Chondrocyte (in vitro differentiated cells): ENCODE data around the gene ATP1A3. TPM values are rescaled to one million over a fixed set of nuclear protein-coding genes. Genes with fewer than 3 reads are reported as not detected.
"Not testable (repeated sequence)": the region's sequence is repeated elsewhere in the genome, so short reads cannot be mapped to it uniquely, and the experiment has no call there.

ENCODE experiments used
- DNase-seq: peaks from one replicate; pipeline ENCODE4 v3.0.0; 2021; ENCODE audit warnings: mixed read lengths, low spot score
- H3K27ac Mint-ChIP-seq: one replicate; pipeline ENCODE4 v1.8.0; 2021; ENCODE audit warnings: mild to moderate bottlenecking, moderate library complexity, mixed read lengths; ENCODE audit not compliant: unreplicated experiment
- H3K27me3 Mint-ChIP-seq: 2 replicates; pipeline ENCODE4 v1.8.0; 2021; ENCODE audit warnings: low read depth, mixed read lengths
- H3K36me3 Mint-ChIP-seq: 2 replicates; pipeline ENCODE4 v1.8.0; 2021; ENCODE audit warnings: low read depth, mixed read lengths
- H3K4me1 Mint-ChIP-seq: 2 replicates; pipeline ENCODE4 v1.8.0; 2021; ENCODE audit warnings: low read depth, mild to moderate bottlenecking, mixed read lengths
- H3K4me3 Mint-ChIP-seq: one replicate; pipeline ENCODE4 v1.8.0; 2021; ENCODE audit warnings: mild to moderate bottlenecking, moderate library complexity, mixed read lengths; ENCODE audit not compliant: unreplicated experiment
- H3K9me3 Mint-ChIP-seq: 2 replicates; pipeline ENCODE4 v1.8.0; 2021; ENCODE audit warnings: low read depth, mixed read lengths
- total RNA-seq: library from RNA; stranded (reverse); gene quantifications from 3 replicates; pipeline ENCODE4 v1.2.1, GENCODE V29; 2021
- TF ChIP-seq, protein P1 (sequence below): fragments of 200-600 bp; sonication (generic); IDR thresholded peaks from 2 replicates; pipeline ENCODE4 v1.5.0; 2021; ENCODE audit warnings: antibody characterized with exemption, mild to moderate bottlenecking, moderate library complexity

ATP1A3 gene
- total RNA-seq, 1 donor from 2014 or later = 0.85 TPM

DNA sequence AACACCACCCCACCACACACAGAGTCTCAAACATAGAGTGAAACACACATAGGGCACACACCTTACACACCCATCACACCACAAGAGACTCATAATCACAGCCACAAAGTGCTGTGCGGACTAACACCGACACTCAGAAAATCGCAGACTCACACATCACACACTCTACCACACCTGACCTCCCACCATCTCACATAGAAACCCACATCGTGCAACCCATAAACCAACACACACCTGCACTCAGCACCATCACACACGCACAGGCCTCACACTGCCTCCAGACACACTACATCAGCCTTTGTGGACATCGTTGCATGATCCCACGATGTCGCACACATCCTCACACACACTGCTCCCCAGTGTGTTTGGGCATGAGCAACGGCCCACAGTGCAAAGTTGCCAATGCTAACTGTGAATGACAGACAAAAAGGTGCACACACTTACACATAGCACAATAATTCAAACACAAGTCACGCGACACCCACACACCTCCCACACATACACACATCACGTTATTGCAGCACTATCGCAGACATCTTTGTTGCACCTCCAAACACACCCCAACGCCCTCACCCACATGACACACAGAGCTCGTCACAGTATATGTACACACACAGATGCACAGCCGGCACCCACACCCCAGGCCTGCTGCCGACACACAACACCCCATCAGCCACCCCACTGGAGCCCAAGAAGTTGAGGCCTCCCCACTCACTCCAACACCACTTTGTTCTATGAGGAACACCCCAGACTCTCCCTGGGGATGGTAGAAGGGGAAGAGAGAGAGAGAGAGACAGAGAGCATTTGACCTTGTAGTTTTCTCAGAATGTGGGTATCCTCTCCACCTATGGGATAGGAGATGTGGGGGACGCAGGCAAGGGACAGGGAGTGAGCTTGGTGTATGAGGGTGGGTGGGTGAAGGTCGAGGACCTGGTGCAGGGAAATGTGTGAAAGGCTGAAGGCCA lies 1.2 kb upstream of the ATP1A3 start:
- Mint-ChIP-seq H3K27me3 (peaks cover 57% of the 10 kb centered on the region), H3K36me3 (no peaks in the 10 kb centered on the region), H3K4me3 (no peak overlapping the region), H3K9me3 (no peaks in the 10 kb centered on the region), H3K4me1 (peaks cover 12% of the 10 kb centered on the region), H3K27ac (no peak overlapping the region)
- TF ChIP-seq, protein P1, sequence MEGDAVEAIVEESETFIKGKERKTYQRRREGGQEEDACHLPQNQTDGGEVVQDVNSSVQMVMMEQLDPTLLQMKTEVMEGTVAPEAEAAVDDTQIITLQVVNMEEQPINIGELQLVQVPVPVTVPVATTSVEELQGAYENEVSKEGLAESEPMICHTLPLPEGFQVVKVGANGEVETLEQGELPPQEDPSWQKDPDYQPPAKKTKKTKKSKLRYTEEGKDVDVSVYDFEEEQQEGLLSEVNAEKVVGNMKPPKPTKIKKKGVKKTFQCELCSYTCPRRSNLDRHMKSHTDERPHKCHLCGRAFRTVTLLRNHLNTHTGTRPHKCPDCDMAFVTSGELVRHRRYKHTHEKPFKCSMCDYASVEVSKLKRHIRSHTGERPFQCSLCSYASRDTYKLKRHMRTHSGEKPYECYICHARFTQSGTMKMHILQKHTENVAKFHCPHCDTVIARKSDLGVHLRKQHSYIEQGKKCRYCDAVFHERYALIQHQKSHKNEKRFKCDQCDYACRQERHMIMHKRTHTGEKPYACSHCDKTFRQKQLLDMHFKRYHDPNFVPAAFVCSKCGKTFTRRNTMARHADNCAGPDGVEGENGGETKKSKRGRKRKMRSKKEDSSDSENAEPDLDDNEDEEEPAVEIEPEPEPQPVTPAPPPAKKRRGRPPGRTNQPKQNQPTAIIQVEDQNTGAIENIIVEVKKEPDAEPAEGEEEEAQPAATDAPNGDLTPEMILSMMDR = no peak
- DNase-seq = no peak

DNA sequence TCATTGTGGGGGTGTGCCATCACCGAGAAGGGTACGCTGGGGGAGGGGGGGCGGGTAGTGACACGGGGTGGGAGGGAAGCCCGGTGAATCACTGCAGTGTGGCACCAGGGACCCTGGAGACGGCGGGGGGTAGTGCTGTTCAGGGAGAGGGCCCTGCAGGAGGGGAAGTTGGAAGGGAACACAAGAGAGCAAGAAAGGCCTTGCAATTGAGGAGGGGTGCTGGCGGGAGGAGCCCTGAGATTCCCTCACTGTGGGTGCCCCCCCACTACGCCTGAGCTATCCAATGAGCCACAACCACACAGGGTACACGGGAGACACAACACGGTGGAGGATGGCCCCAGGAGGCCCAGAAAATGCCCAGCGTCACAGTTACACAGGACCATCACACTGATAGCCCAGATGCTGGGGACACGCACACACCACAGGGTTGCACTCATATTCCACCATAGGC lies 516 bp upstream of the ATP1A3 start:
- Mint-ChIP-seq H3K4me3 (no peak overlapping the region), H3K36me3 (no peaks in the 10 kb centered on the region), H3K4me1 (peaks cover 11% of the 10 kb centered on the region), H3K27me3 (peaks cover 49% of the 10 kb centered on the region), H3K27ac (no peak overlapping the region), H3K9me3 (no peaks in the 10 kb centered on the region)
- no peak for DNase-seq
- TF ChIP-seq, protein P1 = no peak

DNA sequence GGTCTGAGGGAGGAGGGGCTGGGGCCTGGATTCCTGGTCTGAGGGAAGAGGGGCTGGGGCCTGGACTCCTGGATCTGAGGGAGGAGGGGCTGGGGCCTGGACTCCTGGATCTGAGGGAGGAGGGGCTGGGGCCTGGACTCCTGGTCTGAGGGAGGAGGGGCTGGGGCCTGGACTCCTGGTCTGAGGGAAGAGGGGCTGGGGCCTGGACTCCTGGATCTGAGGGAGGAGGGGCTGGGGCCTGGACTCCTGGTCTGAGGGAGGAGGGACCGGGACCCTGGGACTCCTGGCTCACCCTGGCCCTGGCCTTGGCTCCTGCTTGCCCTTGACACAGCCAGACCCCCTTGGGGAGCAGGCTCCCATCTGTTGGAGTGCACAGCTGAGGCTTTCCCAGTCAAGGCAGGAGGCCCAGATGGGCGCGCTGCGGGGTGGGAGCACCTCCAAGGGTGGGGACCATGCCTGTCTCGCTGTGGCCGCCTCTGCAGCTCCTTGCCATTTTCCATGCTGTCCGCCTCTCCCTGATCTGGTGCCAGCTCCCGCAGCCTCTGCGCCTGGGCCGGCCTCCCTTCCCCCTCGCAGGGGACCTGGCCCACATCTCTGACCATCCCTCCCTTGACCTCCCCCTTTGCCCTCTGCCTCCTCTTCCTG lies 2.0 kb downstream of the ATP1A3 start:
- peaks cover 36% of the 10 kb centered on the region for H3K27me3 Mint-ChIP-seq
- H3K9me3 Mint-ChIP-seq = not testable (repeated sequence)

DNA sequence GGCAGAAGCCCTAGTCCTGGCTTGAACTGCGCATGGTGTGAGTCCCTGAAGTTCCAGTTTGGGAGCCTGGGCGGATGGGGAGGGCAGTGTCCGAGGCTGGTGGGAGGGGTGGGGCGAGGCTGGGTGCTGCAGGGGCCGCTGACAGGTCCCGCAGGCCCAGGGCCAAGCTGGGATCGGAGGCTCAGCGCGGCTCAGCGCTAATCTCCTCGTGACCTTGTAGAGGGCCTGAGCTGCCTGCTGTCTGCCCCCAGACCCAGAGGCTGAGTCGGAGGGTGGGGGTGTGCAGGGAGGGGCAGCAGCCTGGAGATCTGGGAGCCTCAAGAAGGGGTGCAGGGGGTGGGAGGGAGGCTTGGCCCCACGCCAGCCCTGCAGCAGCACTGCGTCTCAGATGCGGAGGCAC lies 3.0 kb downstream of the ATP1A3 start:
- TF ChIP-seq, protein P1 = no peak
- H3K27ac Mint-ChIP-seq = no peak overlapping the region
- H3K36me3 Mint-ChIP-seq = no peaks in the 10 kb centered on the region
- DNase-seq = no peak
- peaks cover 4% of the 10 kb centered on the region for H3K4me1 Mint-ChIP-seq
- no peak overlapping the region for H3K4me3 Mint-ChIP-seq
- peaks cover 27% of the 10 kb centered on the region for H3K27me3 Mint-ChIP-seq
- no peaks in the 10 kb centered on the region for H3K9me3 Mint-ChIP-seq

More for the DNA sequence above, 2.0 kb downstream of the ATP1A3 start:
- not testable (repeated sequence) for H3K4me1 Mint-ChIP-seq, DNase-seq, H3K27ac Mint-ChIP-seq, H3K36me3 Mint-ChIP-seq, H3K4me3 Mint-ChIP-seq

DNA sequence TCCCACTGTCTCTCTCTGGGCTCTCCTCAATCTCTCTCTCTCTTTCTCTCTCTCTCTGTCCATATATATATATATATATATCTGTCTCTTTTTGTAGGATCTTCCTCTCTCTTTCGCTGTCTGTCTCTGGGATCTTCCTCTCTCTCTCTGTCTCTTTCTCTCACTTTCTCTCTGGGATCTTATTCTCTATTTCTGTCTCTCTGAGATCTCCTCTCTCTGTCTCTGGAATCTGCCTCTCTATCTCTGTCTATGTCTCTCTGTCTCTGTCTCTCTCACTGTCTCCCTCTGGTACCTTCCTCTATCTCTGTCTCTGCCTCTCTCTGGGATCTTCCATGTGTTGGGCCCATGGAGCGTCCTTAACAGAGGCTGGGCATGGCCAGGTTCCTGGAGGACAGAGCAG lies 3.4 kb downstream of the ATP1A3 start:
- H3K27ac Mint-ChIP-seq = no peak overlapping the region
- H3K9me3 Mint-ChIP-seq = no peaks in the 10 kb centered on the region
- TF ChIP-seq, protein P1 = no peak
- H3K4me3 Mint-ChIP-seq = no peak overlapping the region
- peaks cover 25% of the 10 kb centered on the region for H3K27me3 Mint-ChIP-seq
- peaks cover 4% of the 10 kb centered on the region for H3K4me1 Mint-ChIP-seq
- no peaks in the 10 kb centered on the region for H3K36me3 Mint-ChIP-seq
- no peak for DNase-seq
